HL-60/S4 (cell line): Measurements from ENCODE around the gene ACSS1.

Source experiments
- in situ Hi-C: fragments of 300-500 bp; cut with MboI; formaldehyde crosslinking; loops from 2 replicates; pipeline ENCODE4 v1.14.3; 2022; ENCODE audit warnings: low sequenced_read_pairs

The ACSS1 gene

DNA sequence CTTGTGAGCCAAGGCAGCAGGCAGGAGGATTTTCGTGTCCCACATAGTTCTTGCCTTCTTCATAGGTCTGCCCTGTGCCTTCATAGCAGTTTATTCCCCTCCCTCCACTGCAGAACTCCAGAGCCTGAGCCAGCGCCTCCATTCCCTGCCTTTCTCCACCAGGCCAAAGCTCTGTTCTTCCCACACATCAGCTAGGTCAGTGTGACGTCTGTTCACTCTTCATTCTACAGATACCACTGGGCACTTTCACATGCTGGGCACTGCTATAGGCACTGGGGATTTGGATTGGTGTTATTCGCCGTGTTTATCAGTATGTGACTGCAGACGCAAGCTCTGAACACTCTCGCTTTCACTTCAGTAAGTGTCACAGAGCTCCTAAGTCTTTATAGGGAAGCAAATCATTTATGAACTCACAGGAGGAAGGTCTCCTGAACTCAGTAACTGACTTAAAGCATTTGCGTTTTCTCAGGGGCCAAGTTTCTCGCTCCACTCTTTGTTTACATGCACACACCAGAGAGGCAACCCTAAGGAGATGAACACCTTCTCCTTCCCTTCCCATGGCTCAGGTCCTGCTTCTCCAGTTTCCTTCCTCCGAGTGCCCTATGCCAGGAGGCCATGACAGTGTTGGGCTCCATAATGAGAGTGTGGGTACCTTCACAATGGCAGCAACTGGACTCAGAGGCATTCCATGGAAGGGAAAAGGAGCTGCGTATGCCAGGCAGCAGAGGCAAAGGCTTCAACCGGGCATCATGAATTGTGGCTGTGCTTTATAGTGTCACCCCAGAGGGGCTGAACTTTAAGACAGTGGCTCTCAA lies 59.1 kb downstream of the ACSS1 start:
- in situ Hi-C loops, result loop anchor here (10.0 kb wide), 1 partner anchor 406 kb away; the partner anchor contains the start of gene GINS1

DNA sequence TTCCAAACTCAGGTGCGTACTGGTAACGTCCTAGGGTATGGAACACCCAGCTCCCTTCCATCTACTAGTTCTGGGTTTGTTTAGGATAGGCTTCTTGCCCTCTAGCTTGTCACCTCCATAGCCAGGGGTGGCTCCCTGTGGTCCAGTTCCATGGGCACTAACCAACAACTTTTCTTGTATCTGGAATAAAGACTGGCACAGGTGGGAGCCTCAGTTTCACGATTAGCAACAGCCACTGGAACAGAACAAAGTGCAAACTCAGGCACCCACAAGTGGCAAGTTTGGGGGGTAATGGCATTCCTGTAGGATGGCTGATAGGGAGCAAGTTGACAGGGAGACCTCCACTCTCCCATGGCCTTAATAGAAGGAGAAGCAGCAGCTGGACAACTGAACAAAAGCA lies 59.8 kb downstream of the ACSS1 start:
- in situ Hi-C loops, result loop anchor here (10.0 kb wide), 1 partner anchor 407 kb away; the partner anchor contains the start of gene GINS1

DNA sequence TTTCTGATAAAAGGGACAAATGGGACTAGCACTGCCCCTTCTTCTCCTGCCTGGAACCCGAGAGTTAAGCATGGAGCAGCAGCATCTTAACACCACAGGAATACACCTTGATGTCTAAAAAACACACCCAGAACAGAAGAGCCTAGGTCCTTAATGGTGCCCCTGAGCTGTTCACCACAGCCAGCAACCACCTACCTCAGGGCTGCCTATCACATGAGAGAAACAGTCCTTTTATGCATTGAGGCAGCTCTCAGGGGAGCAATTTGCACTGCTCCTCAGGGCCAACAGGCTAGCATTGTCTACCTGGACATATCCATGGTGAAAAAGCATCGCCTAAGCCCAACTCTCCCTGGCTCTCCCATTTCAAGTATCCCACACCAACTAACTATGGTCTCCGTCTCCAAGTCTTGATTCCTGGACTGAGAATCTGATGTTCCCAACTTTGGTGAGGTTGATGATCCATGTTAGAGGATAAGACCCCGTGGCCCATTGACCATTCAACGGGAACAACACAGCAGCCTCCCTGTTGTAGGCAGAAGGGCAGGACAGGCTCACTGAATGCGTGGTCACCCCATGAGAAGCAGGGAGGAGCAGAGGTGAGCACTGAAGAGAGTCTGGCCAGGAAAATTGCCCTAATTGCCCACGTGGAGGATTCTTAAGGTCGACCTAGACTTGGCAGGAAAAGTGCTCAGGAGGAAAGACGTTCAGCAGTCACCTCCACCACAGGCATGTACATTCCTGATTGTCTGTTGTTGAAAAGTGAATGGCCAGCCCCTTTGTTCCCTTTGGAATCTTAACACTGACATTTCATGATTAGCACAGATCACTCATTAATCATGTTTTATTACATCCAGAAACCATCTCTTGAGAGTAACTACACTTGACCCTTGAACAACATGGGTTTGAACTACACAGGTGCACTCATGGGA lies 61.2 kb downstream of the ACSS1 start:
- in situ Hi-C loops, result loop anchor here (10.0 kb wide), 1 partner anchor 408 kb away; the partner anchor contains the start of gene GINS1

DNA sequence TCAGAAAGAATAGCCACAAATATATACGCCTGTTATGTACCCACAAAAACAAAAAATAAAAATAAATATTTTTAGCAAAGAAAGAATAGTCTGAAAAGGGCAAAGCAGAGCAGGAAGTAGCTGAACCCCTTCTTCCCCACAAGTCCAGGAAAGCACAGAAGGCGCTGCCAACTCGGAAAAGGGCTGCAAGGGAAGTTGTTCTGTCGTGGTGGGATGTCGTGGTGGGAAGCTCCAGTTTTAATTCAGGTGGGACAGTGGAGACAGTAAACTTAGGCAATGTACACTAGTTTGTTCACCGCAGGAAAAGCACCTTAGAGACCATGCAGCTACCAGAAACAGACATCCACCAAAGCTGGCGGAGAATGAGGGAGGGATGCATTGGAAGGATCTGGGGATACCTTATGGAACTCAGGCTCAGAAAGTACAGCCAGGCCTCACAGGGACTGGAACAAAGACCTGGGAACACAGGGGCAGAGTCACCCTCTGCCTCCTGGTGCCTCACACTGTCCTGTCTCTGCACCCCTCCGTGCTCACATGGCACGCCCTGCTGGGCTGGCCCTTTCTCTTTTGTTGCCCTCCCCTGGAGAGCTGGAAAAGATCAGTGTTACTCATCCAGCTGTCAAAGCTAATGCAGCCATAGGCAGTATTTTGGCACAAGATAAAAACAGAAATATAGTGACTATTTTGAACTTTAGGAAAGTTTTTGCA lies 62.0 kb downstream of the ACSS1 start:
- in situ Hi-C loops, result loop anchor here (10.0 kb wide), 1 partner anchor 409 kb away; the partner anchor contains the start of gene GINS1

DNA sequence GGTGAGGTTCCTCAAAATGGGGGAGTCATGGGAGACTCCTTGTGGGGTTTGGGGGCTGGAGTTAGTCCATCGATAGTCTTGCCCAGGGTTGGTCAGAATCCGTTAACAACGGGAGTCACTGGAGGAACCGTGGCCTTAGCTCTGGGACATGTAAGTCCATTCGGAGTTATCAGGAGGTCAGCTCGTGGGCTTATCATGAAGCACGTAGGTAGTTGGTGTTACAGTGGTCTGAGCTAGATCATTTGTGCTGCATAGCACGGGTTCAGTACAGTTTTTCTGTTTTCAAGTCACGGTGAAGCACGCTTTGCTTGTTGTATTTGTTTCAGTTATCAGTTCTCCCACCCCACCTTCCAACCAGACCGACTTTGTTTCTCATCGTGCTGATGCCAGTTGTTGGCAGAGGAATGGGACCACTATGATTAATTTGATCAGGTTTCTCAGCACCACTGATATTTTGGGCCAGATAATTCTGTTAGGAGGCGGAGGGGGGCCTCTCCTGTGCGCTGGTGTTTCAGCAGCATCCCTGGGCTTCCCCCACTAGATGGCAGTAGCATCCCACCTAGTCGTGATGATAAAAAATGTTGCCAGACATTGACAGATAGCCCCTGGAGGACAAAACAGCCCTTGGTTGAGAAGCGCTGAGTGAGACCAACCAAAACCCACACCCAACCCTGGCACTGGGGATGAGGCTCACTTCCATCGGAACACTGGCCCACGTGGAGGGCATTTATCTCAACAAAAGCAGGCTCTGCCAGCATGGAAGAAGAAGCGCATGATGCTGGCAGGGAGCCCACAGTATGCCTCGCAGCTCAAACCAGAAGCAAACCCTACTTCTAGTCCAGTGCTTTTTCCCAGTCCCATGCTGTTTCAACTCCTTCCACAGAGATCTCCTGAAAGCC lies 63.2 kb downstream of the ACSS1 start:
- in situ Hi-C loops, result loop anchor here (10.0 kb wide), 1 partner anchor 410 kb away; the partner anchor contains the start of gene GINS1

DNA sequence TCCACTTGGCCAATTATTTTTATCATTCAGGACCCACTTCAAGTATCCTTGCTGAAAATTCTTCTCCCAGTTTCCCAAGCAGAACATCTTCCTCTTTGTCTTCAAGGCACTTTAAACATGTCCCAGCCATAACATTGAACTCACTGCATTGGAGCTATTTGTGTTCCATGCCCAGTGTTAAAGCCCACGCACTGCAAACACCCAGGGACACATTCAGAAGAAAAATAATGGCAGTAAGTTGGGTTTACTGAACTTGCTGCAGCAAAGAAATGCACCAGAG lies 63.8 kb downstream of the ACSS1 start:
- in situ Hi-C loops, result loop anchor here (10.0 kb wide), 1 partner anchor 411 kb away; the partner anchor contains the start of gene GINS1

DNA sequence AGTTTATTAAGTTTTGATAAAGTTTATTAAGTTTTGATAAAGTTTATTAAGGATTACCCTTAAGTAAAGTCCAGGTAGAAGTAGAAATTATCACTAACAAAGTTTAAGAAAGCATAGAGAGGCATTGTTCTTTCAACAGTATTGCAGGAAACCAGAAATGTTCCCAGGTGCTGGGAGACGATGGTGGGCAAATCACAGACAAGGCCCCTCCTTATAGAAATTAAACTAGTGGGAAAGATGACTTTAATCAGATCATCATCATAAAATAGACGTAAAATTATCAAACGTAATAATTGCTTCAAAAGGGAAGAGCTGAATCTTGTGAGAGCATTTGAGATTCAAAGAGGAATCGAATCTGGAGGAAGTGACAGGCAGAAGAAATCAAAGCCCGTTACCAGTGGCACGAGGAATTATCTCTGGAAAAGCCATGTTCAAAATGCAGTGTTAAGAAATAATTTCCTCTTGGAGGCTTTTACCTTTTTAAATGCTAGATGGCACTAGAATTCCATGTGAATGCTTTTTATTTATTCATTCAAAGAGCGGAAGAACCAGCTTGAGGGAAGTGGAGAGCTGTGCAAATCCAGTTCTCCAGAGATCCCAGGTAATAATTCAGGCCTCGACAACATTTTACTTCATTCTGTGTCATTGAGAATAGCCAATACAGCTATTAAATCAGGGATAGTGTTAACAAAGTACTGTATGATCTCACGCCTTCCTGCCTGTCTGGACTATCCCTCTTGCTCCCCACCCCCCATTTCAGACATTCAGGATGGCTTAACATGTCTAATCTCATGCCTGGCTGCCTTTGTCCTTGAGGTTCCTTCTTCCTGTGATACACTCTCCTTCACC lies 64.4 kb downstream of the ACSS1 start:
- in situ Hi-C loops, result loop anchor here (10.0 kb wide), 1 partner anchor 411 kb away; the partner anchor contains the start of gene GINS1

DNA sequence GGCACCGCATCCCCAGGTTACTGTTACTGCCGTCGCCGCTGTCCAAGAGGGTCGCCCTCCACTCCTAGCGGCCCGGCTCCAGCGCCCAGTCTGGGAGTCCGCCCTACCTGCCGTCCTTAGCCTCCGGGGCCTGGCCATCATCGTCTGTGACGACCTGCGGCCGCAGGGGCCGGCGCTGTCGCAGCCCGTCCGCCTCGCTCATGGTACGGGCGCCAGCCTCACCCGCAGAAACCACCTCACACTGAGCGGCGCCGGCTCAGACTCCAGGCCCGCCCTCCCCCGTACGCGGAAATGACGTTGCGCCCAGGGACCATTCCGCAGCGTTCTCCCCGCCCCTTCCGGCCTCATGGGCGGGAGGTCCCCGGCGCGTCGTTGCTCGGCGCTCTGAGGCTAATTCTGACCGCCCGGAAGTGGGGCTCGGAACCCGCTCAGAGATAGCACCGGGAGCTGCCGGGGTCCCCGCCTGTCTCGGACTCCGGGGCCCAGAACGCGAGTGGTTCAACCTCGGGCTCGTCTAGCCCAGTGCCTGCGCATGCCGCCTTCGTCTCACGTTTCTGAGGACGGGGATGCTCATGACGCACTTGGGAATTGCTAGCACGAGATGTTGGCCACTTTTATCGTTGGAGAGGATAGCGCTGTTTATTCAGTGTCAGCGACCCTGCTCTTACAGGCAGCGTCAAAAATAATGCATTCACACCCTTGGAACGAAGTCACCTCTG lies 65.3 kb downstream of the ACSS1 start, which contains the start of gene APMAP:
Gene APMAP, minus strand, starts transcription at position 265 of the 719 bp plus-strand sequence. Its CDS starts 63 bp downstream, at position 202.
- in situ Hi-C loops, result loop anchor here (10.0 kb wide), 1 partner anchor 412 kb away; the partner anchor contains the start of gene GINS1

DNA sequence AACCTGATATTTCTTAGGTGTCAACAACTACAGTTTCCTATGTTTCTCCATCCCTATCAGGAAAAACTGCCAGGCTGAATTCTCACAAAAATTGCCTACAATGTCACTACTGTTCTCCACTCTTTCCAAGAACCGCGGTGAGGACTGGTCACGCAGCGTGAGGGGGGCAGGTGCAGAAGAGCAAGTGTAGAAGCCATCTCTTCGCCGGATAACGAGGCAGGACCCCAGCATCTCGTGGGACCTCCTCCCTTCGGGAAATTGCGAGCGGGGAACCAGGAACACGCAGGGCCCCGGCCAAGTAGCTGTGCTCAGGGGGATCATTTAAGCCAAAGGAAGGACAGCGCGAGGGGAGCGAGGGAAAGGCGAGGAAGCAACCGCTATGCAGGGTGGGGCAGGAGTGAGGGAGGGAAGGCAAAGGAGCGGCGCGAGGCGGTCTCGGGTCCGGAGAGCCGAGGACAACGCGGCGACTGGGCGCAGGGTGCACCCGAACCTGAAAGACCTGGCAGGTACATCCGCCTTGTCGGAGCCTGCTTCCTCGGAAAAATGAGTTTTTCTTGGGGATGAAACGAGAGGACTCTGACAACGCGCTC lies 65.9 kb downstream of the ACSS1 start:
- in situ Hi-C loops, result loop anchor here (10.0 kb wide), 1 partner anchor 413 kb away; the partner anchor contains the start of gene GINS1

DNA sequence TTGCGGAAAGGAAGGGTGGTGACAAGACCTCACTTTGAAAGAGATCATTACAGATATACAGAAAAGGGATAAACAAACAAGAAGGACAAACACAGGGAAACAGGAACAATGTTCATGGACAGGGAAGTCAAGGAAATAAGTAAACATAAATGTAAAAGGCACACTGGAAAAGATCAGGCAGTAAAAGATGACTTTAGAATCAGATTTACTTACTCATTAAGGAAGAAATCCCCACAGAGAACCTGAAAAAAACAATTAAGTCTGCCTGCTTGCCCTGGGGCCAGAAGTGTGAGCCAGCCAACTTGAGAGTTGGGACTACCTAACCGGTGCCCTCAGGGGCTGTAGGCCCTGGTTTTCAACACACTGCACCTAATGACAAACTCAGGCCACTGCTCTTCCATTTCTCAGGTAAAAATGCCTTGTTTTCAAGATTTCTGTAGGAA lies 67.1 kb downstream of the ACSS1 start:
- in situ Hi-C loops, result loop anchor here (10.0 kb wide), 1 partner anchor 414 kb away; the partner anchor contains the start of gene GINS1

DNA sequence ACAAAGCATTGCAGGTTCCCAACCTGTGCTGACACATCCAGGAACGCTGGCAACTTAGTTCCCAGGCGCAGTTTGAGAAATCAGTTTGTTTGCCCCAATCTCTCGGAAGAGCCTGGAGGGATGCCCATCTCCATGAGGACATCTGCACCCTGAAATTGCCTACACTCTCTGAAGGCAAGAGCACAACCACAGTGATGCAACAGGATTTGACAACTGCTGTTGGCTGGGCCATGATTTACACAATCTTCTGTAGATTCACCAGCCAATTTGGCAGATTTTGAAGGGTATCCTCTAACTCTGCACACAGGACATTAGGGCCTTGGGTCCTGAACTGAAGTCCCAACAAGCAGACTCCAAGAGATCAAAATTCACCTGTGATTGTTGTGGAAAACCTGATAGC lies 68.8 kb downstream of the ACSS1 start:
- in situ Hi-C loops, result loop anchor here (10.0 kb wide), 1 partner anchor 64 kb away; no protein-coding TSS in a partner anchor

DNA sequence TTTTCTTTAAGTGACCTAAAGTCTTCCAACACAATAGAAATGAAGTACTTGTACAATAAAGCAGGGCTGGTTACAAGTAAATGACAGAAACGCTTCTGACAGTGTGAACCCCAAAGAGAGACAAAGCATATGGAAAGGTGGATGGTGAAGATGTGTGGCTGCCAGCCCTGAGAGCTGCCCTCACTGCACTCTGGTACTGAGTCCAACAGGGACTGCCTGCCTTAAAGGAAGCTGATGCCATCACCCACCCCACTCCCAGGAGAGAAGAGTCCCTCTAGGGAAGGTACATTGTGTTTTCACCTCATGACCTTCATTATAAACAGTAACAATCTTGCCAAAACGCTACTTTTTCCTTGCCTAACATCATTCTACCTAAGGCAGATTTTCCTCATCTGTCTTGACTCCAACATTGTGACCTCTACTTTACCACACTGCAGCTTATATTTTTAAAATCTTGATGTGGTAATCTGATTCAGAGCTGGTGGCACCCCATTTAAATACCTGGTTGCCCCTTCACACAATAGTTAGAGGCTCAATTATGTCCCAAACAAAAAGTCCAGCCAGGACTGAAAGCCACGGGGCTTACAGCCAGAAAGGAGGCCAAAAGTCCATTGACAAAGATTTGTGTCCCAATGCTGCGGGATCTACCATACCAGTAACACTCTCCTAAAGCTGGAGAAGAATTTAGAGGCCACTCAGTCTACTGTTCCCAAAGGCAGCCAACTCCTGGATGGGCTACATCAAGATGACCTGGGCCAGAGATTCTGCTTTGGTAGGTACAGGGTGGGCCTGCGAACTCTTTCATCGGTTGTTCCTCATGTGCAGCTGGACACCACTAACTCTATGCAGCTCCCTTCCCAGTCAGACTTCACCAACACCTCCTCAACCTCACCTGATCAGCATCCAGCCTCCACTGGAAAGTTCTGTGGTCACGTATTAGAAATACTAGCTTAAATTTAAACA lies 69.8 kb downstream of the ACSS1 start:
- in situ Hi-C loops, result loop anchor here (10.0 kb wide), 1 partner anchor 63 kb away; no protein-coding TSS in a partner anchor

DNA sequence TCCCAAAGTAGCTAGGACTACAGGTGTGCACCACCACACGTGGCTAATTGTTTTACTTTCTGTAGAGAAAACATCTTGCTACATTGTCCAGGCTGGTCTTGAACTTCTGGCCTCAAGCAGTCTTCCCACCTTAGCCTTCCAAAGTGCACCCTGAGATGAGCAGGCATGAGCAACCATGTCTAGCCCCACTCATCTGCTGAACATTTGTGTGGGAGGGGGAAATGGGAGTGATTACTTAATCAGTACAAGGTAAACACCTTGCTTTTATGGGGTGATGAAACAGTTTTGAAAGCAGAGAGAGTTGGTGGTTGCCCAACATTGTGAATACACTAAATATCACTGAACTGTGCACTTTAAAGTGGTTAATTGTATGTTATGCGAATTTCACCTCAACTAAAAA lies 70.7 kb downstream of the ACSS1 start:
- in situ Hi-C loops, result loop anchor here (10.0 kb wide), 1 partner anchor 62 kb away; no protein-coding TSS in a partner anchor

DNA sequence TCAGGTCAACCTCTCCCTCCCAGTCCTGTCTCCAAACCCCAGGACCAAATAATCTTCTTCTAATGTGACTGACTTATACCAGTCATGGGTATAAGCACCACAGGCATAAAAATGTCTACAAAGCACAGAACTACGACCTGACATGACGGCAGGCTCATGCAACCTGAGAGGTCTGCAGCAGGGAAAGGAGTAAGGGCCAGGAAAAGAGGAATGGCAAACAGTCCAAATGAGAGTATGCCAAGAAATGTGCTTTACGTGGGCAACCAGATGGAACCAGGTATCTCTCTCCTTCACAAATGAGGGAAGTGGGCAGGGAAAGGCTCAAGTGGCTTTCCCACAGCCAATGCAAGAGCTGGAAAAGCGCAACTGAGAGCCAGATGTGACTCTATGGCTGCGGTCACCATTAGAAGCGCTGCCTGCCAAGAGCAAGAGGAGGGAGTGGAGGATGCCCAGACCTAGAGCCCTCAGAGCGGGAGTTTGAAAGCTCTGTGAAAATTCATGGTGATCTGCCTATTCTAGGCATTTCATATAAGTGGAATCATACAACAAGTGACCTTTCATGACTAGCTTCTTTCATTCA lies 71.4 kb downstream of the ACSS1 start:
- in situ Hi-C loops, result loop anchor here (10.0 kb wide), 1 partner anchor 62 kb away; no protein-coding TSS in a partner anchor

DNA sequence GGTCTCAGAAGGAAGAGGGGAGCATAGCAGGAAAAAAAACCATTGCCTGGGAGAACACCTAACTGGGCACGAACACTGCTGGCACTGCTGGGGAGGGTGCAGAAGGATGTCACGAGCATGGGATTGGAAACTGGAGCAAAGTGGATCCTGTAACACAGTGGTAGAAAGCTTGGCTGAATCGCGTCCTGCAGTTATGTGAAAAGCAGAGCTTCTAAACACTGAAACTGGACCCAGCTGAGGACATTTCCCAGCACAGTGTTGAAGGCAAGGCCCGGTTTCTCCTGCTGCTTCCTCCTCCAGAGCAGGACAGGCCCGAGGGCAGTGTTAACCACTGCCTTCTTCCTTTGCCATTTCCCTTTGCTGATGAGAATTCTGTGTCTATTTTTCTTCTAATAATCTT lies 72.1 kb downstream of the ACSS1 start:
- in situ Hi-C loops, result loop anchor here (10.0 kb wide), 1 partner anchor 61 kb away; no protein-coding TSS in a partner anchor
